ENCODE results near the gene RPF1.

RPF1 gene

DNA sequence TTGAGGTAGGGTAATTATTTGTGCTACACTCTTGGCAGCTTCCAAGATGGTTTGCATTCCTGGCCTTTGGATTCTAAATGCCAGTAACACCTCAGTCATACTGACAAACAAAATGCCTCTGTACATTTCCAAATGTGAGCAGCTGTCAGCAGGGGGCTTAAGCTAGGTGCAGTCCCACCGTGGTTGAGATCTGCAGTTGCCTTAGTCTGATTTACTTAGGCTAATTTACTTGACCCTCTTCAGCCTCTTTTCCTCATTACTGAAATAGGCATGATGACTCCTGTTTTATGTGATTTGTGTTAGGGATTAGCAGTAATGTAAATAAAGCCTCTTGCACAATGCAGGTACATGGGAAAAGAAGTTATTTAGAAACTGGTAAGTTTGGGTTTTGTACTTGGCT, 13.7 kb downstream of the RPF1 start:
- H3K27ac ChIP-seq (ENCODE audit: low read depth, low read length) = no peak overlapping the region
- peaks cover 18% of the 10 kb centered on the region for H3F3A ChIP-seq (ENCODE audit: insufficient read depth)
- no peak overlapping the region for H3K4me2 ChIP-seq (ENCODE audit: low read depth, low read length, poor library complexity, severe bottlenecking)
- peaks cover 67% of the 10 kb centered on the region for H3K36me3 ChIP-seq (ENCODE audit: low read length)
- no peak overlapping the region for H3K9ac ChIP-seq (ENCODE audit: low read length)
- no peak overlapping the region for H3K4me3 ChIP-seq (ENCODE audit: insufficient read depth, low read length, poor library complexity, severe bottlenecking)
- H3K9me2 ChIP-seq (replicated peaks; ENCODE audit: insufficient read depth, low read length) = no peaks in the 10 kb centered on the region
- H4K20me1 ChIP-seq (ENCODE audit: low read depth, low read length) = peaks cover 9% of the 10 kb centered on the region
- no peaks in the 10 kb centered on the region for H3K27me3 ChIP-seq (ENCODE audit: low read length)
- TF ChIP-seq CTCF (IDR thresholded peaks at IDR 0.05; ENCODE audit: insufficient read depth, low read length, poor library complexity, severe bottlenecking) (no peak), EZH2phosphoT487 (conservative IDR thresholded peaks at IDR 0.05; ENCODE audit: low read length) (no peak)
- no peak overlapping the region for H2AFZ ChIP-seq (ENCODE audit: low read depth, low read length, severe bottlenecking)
- no peaks in the 10 kb centered on the region for H3K9me3 ChIP-seq (ENCODE audit: insufficient read depth, low read length)
- peaks cover 15% of the 10 kb centered on the region for H3K79me2 ChIP-seq (ENCODE audit: insufficient read depth, low read length)

DNA sequence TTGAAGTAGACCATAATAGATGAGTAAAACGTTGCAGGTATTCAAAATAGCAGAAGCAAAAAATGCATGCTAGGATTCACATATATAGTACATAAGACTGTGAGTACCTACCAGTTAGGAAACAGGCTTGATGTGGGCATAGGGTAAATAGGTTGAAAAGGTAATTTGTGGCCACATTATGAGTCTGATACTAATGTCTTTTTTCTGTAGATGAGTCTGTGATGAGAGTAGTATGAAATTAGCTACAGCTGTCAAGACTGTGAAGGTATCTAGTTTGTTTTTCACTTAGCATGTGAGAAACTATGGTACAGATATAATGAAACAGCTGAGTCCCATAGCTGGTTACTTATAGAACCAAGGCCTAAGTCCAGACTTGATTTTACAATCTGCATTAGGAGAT, 14.7 kb downstream of the RPF1 start:
- Histone ChIP-seq H3K27ac (ENCODE audit: low read depth, low read length) (no peak overlapping the region), H3K9ac (ENCODE audit: low read length) (no peak overlapping the region), H3K36me3 (ENCODE audit: low read length) (peaks cover 66% of the 10 kb centered on the region), H3K4me3 (ENCODE audit: insufficient read depth, low read length, poor library complexity, severe bottlenecking) (no peak overlapping the region), H3K4me2 (ENCODE audit: low read depth, low read length, poor library complexity, severe bottlenecking) (no peak overlapping the region), H2AFZ (ENCODE audit: low read depth, low read length, severe bottlenecking) (no peak overlapping the region), H3K27me3 (ENCODE audit: low read length) (no peaks in the 10 kb centered on the region), H4K20me1 (ENCODE audit: low read depth, low read length) (no peaks in the 10 kb centered on the region), H3K9me2 (replicated peaks; ENCODE audit: insufficient read depth, low read length) (no peaks in the 10 kb centered on the region), H3K79me2 (ENCODE audit: insufficient read depth, low read length) (peaks cover 10% of the 10 kb centered on the region), H3F3A (ENCODE audit: insufficient read depth) (peaks cover 22% of the 10 kb centered on the region), H3K9me3 (ENCODE audit: insufficient read depth, low read length) (no peaks in the 10 kb centered on the region)
- no peak for TF ChIP-seq EZH2phosphoT487 (conservative IDR thresholded peaks at IDR 0.05; ENCODE audit: low read length)
- TF ChIP-seq CTCF (IDR thresholded peaks at IDR 0.05; ENCODE audit: insufficient read depth, low read length, poor library complexity, severe bottlenecking) = no peak

- Histone ChIP-seq H2AFZ (ENCODE audit: low read depth, low read length, severe bottlenecking) (no peak overlapping the region), H3K9me2 (replicated peaks; ENCODE audit: insufficient read depth, low read length) (no peaks in the 10 kb centered on the region), H3K27me3 (ENCODE audit: low read length) (no peaks in the 10 kb centered on the region), H3K9ac (ENCODE audit: low read length) (no peak overlapping the region), H3K9me3 (ENCODE audit: insufficient read depth, low read length) (no peaks in the 10 kb centered on the region), H3K79me2 (ENCODE audit: insufficient read depth, low read length) (peaks cover 30% of the 10 kb centered on the region), H4K20me1 (ENCODE audit: low read depth, low read length) (peaks cover 13% of the 10 kb centered on the region; the same call in 1 of the 2 replicates), H3K27ac (ENCODE audit: low read depth, low read length) (no peak overlapping the region), H3K4me2 (ENCODE audit: low read depth, low read length, poor library complexity, severe bottlenecking) (no peak overlapping the region), H3F3A (ENCODE audit: insufficient read depth) (peaks cover 42% of the 10 kb centered on the region), H3K4me3 (ENCODE audit: insufficient read depth, low read length, poor library complexity, severe bottlenecking) (no peak overlapping the region), H3K36me3 (ENCODE audit: low read length) (peaks cover 62% of the 10 kb centered on the region)
- TF ChIP-seq CTCF (IDR thresholded peaks at IDR 0.05; ENCODE audit: insufficient read depth, low read length, poor library complexity, severe bottlenecking) (no peak), EZH2phosphoT487 (conservative IDR thresholded peaks at IDR 0.05; ENCODE audit: low read length) (no peak)
Measured at GRCh38 chr1:84496498-84496897, 17.4 kb downstream of the RPF1 start.

Data from SU-DHL-6 (cell line).